PC-9 (cell line): ENCODE results near the gene RGS6. TPM values are rescaled to one million over a fixed set of nuclear protein-coding genes. Genes with fewer than 3 reads are reported as not detected.

ENCODE experiments used
- BruUV-seq: library from RNA; stranded (reverse); fragments of 400-500 nt; replicated peaks from 2 replicates; lab custom pipeline; 2021; lab: Mats Ljungman, UMichigan
- CTCF ChIA-PET: fragments of 300-600 bp; sonication (Branson Sonifier 250); formaldehyde crosslinking; loops from one replicate; lab custom pipeline; 2022; ENCODE audit warnings: antibody characterized with exemption; lab: Charles Lee
- POLR2A ChIA-PET: fragments of 300-600 bp; sonication (Branson Sonifier 250); formaldehyde crosslinking; loops from one replicate; lab custom pipeline; 2022; ENCODE audit warnings: antibody characterized with exemption; ENCODE audit not compliant: unreplicated experiment; lab: Charles Lee
- DNase-seq, 2 experiments: peaks; one replicate each; pipeline versions ENCODE4 v3.0.0 to v3.0.0-alpha.2; 2015 to 2022; ENCODE audit warnings: mixed read lengths in 1 of 2
- H2AFZ ChIP-seq: fragments of 200-600 bp; sonication (generic); 2 replicates; pipeline ENCODE4 v1.8.1; 2017; ENCODE audit warnings: antibody characterized with exemption
- H3F3A ChIP-seq: fragments of 200-600 bp; sonication (generic); 2 replicates; pipeline ENCODE4 v1.8.1; 2017; ENCODE audit warnings: antibody characterized with exemption, mild to moderate bottlenecking, low read depth; ENCODE audit not compliant: insufficient read depth
- H3K27ac ChIP-seq: fragments of 200-600 bp; sonication (generic); 2 replicates; pipeline ENCODE4 v1.6.1; 2016; ENCODE audit warnings: mixed run types
- H3K27me3 ChIP-seq: fragments of 200-600 bp; sonication (generic); 2 replicates; pipeline ENCODE4 v1.6.1; 2016; ENCODE audit warnings: low read depth, mixed run types; ENCODE audit not compliant: insufficient read depth
- H3K36me3 ChIP-seq: fragments of 200-600 bp; sonication (generic); 2 replicates; pipeline ENCODE4 v1.6.1; 2016; ENCODE audit warnings: low read depth, mixed run types
- H3K4me1 ChIP-seq: fragments of 200-600 bp; sonication (generic); replicated peaks from 2 replicates; pipeline ENCODE4 v1.6.1; 2016; ENCODE audit warnings: mixed run types; ENCODE audit not compliant: insufficient read depth
- H3K4me2 ChIP-seq: fragments of 200-600 bp; sonication (generic); 2 replicates; pipeline ENCODE4 v1.6.1; 2017; ENCODE audit warnings: mixed run types
- H3K4me3 ChIP-seq: fragments of 200-600 bp; sonication (generic); 2 replicates; pipeline ENCODE4 v1.6.1; 2016; ENCODE audit warnings: mixed run types
- H3K79me2 ChIP-seq: fragments of 200-600 bp; sonication (generic); 2 replicates; pipeline ENCODE4 v1.6.1; 2017; ENCODE audit warnings: low read depth, mixed run types
- H3K9me2 ChIP-seq: fragments of 200-600 bp; sonication (generic); 2 replicates; pipeline ENCODE4 v1.8.1; 2017; ENCODE audit warnings: mild to moderate bottlenecking; ENCODE audit not compliant: insufficient read depth
- H3K9me3 ChIP-seq: fragments of 200-600 bp; sonication (generic); 2 replicates; pipeline ENCODE4 v1.8.1; 2016; ENCODE audit warnings: low read depth; ENCODE audit not compliant: insufficient read depth
- H4K20me1 ChIP-seq: fragments of 200-600 bp; sonication (generic); 2 replicates; pipeline ENCODE4 v1.8.1; 2017; ENCODE audit not compliant: insufficient read depth
- CTCF ChIP-seq: fragments of 200-600 bp; sonication (generic); conservative IDR thresholded peaks from 2 replicates; pipeline ENCODE4 v1.6.1; 2017; ENCODE audit warnings: mixed run types, antibody characterized with exemption, mild to moderate bottlenecking, moderate library complexity
- EZH2 ChIP-seq: fragments of 200-600 bp; sonication (generic); IDR thresholded peaks from 2 replicates; pipeline ENCODE4 v1.8.0; 2017; ENCODE audit warnings: antibody characterized with exemption, low read depth
- intact Hi-C: fragments of 100-400 bp; cut with micrococcal nuclease; formaldehyde crosslinking; loops from one replicate; pipeline ENCODE4 v1.10.0; 2022; ENCODE audit not compliant: unreplicated experiment
- total RNA-seq: library from RNA; stranded (reverse); gene quantifications from 2 replicates; pipeline ENCODE4 v1.2.3, GENCODE V29; 2021

The RGS6 gene
- total RNA-seq, 1 experiment from 2014 or later: not detected

- no peak overlapping the region for H2AFZ ChIP-seq
- DNase-seq: no peak
- H3K4me3 ChIP-seq: no peak overlapping the region
- H3K27ac ChIP-seq: no peak overlapping the region
- H3K36me3 ChIP-seq: no peaks in the 10 kb centered on the region
- no peaks in the 10 kb centered on the region for H3K9me2 ChIP-seq
- ChIA-PET POLR2A (interaction anchor here (0.6 kb wide), 1 partner anchor 355 kb away, joined by 7 read pairs; no protein-coding TSS in a partner anchor), CTCF (no interaction called here)
- no peak for TF ChIP-seq CTCF
- TF ChIP-seq EZH2: no peak
- no peaks in the 10 kb centered on the region for H3K9me3 ChIP-seq
- intact Hi-C loops: no loop called here
- no peaks in the 10 kb centered on the region for H3F3A ChIP-seq
- H4K20me1 ChIP-seq: no peaks in the 10 kb centered on the region
- H3K4me2 ChIP-seq: no peak overlapping the region
- H3K27me3 ChIP-seq: peaks cover 12% of the 10 kb centered on the region
- H3K4me1 ChIP-seq: no peaks in the 10 kb centered on the region
- no peaks in the 10 kb centered on the region for H3K79me2 ChIP-seq
- BruUV-seq: no TSS peak
Observed at GRCh38 chr14:71905031-71905430, 27.2 kb upstream of the RGS6 start.

GRCh38 chr14:71905860-71906259, 26.4 kb upstream of the RGS6 start:
- TF ChIP-seq CTCF (no peak), EZH2 (no peak)
- Histone ChIP-seq H2AFZ (no peak overlapping the region), H3K4me1 (no peaks in the 10 kb centered on the region), H3K4me2 (no peak overlapping the region), H3K27me3 (peaks cover 16% of the 10 kb centered on the region), H3K9me2 (no peaks in the 10 kb centered on the region), H3K4me3 (no peak overlapping the region), H3F3A (no peaks in the 10 kb centered on the region), H3K9me3 (no peaks in the 10 kb centered on the region), H3K36me3 (no peaks in the 10 kb centered on the region), H4K20me1 (no peaks in the 10 kb centered on the region), H3K79me2 (no peaks in the 10 kb centered on the region), H3K27ac (no peak overlapping the region)
- ChIA-PET CTCF (no interaction called here), POLR2A (no interaction called here)
- intact Hi-C loops: no loop called here
- no peak for DNase-seq
- BruUV-seq: no TSS peak

- H3K9me2 ChIP-seq: no peaks in the 10 kb centered on the region
- ChIA-PET POLR2A (no interaction called here), CTCF (no interaction called here)
- no peak overlapping the region for H3K4me2 ChIP-seq
- no peaks in the 10 kb centered on the region for H4K20me1 ChIP-seq
- no peak overlapping the region for H2AFZ ChIP-seq
- H3K27ac ChIP-seq: no peak overlapping the region
- H3K79me2 ChIP-seq: no peaks in the 10 kb centered on the region
- no peaks in the 10 kb centered on the region for H3K4me1 ChIP-seq
- DNase-seq: peak in 1 of 2 experiments; percentile 55
- peaks cover 24% of the 10 kb centered on the region for H3K27me3 ChIP-seq
- no peaks in the 10 kb centered on the region for H3K9me3 ChIP-seq
- no peak overlapping the region for H3K4me3 ChIP-seq
- no peaks in the 10 kb centered on the region for H3F3A ChIP-seq
- TF ChIP-seq EZH2 (no peak), CTCF (no peak)
- no TSS peak for BruUV-seq
- H3K36me3 ChIP-seq: no peaks in the 10 kb centered on the region
- intact Hi-C loops: no loop called here
Observed at GRCh38 chr14:71907793-71908515, 24.3 kb upstream of the RGS6 start.
